GM18517 (cell line): ENCODE results near the gene GZMB.
"Not testable (repeated sequence)": the region's sequence is repeated elsewhere in the genome, so short reads cannot be mapped to it uniquely, and the experiment has no call there.

Experiments
- ATAC-seq: cut with Tn5 transposase; IDR thresholded peaks from one replicate; pipeline ENCODE4 v1.9.1; 2021; ENCODE audit warnings: mild to moderate bottlenecking, moderate library complexity; ENCODE audit not compliant: unreplicated experiment

Gene GZMB

DNA sequence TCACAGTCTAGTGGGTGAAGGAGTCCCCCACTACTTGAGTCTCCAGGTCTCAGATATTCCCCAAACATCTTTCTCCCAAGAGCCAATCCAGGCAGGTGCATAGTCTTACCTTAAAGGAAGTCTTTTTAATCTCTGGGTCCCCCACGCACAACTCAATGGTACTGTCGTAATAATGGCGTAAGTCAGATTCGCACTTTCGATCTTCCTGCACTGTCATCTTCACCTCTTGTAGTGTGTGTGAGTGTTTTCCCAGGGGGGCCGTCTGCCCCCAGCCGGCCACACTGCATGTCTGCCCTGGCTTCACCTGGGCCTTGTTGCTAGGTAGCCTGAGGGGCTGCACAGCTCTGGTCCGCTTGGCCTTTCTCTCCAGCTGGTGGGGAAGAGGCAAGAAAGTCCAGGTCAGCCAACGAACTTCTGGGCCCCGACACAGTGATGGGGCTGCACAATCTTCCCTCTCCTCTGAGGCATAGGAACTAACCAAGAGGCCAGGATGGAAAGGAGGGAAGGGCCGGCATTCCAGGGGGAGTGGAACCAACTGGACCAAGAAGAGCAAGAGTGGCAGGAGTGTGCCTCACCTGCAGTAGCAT is 2.1 kb downstream of the GZMB start:
- ATAC-seq: no peak

DNA sequence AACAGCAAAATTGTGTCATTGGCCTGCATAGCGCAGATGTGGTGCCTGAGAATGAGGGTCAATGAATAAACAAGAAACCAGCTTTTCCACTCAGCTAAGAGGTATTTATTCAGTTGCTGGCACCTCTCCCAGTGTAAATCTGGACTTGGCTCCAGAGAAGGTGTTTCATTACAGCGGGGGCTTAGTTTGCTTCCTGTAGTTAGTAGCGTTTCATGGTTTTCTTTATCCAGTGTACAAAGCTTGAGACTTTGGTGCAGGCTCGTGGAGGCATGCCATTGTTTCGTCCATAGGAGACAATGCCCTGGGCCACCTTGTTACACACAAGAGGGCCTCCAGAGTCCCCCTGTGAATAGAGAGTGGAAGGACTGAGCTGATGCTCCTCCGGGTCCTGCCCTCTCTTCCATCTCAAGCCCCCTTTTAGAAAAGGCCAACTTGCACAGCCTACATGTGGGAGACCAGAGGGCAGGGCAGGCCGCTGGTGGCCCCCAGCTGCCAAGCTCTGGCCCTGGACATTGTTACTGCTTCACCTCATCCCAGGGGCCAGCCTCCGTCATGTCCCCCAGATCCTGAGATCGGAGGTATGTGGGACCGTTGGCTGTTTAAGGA is 3.0 kb downstream of the GZMB start:
- ATAC-seq: no peak

GRCh38 chr14:24630087-24630871 is 3.7 kb downstream of the GZMB start:
- no peak for ATAC-seq

DNA sequence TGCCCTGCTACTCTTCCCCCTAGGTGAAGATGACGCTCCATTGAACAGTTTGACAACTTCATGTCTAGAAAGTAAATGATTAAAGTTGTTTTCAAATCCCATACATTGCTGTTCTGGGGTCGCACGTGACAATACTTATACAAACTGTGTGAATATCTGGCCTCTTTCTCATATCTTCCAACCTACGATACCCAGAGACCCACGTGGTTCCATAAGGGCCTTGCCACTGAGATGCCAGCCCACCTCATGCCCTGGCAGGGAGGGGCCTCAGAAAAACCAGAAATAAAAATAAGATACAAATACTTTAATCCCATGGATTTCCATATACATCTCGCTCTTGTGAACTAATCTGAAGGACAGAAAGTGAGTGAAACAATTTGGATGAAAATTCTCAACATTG is 4.5 kb downstream of the GZMB start:
- no peak for ATAC-seq

DNA sequence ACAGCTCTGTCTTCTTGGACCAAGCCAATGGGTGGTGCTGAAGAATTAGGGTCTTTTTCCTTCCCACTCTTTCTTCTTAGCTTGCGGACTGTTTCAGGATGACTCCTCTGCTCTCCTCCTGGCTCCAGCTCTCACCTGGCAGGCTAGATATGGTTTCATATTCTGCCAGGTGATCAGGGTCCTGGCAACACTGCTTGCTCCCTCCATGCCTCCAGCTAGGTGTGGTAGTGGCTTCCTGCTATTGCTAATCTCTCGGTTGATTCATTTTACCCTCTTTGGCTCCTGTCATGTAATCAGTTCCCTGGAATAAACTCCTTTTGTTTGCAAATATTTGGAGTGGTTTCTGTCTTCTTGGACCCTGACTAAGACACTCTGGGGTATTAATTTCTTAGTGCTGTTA is 20.2 kb downstream of the GZMB start:
- ATAC-seq: no peak

GRCh38 chr14:24613241-24613640 is 20.7 kb downstream of the GZMB start:
- ATAC-seq: no peak

DNA sequence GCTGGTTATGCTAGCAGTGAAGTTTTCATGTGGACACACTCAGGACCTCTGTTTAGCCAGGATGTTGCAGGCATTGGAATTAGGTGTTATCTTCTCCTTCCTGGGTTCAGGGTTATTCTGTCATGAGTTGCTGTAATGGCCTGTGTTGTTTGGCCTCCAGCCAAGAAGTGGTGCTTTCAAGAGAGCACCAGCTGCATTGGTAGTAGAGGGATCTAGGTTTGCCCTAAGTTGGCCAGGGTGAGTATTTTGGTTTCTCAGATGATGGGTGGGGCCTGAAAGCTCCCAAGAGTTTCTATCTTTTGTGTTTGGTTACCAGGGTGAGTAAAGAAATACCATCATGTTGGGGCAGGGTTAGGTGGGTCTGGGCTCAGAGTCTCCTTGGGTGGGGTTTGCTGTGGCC is 21.8 kb downstream of the GZMB start:
- ATAC-seq: no peak

- ATAC-seq: no peak
Observed at GRCh38 chr14:24609655-24610344, 24.2 kb downstream of the GZMB start, which contains the start of gene GZMH. GZMH (minus strand) TSS chr14:24609685; CDS start chr14:24609613, 72 bp downstream.

GRCh38 chr14:24607635-24608514 is 26.1 kb downstream of the GZMB start:
- ATAC-seq: no peak

GRCh38 chr14:24607081-24607480 is 26.9 kb downstream of the GZMB start:
- ATAC-seq: no peak

DNA sequence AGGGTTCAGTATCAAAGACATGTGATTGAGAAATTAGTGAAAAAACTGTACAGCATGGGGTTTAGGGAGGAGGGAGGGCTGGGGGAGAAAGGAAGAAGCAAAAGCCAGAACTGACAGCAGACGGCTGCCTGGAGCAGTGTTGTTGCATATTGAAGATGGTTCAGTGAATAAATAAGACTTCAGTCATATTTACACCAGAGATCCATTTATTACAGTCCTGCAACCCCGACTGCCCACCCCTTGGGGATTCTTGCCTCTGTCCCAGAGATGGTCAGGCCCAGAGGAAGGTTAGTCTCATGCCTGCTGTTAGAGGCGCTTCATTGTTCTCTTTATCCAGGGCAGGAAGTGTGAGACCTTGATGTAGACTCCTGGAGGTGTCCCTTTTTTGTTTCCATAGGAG is 27.7 kb downstream of the GZMB start:
- ATAC-seq: no peak

GRCh38 chr14:24605435-24606190 is 28.4 kb downstream of the GZMB start:
- ATAC-seq: peak; percentile 81

GRCh38 chr14:24597403-24597802 is 36.6 kb downstream of the GZMB start:
- no peak for ATAC-seq

DNA sequence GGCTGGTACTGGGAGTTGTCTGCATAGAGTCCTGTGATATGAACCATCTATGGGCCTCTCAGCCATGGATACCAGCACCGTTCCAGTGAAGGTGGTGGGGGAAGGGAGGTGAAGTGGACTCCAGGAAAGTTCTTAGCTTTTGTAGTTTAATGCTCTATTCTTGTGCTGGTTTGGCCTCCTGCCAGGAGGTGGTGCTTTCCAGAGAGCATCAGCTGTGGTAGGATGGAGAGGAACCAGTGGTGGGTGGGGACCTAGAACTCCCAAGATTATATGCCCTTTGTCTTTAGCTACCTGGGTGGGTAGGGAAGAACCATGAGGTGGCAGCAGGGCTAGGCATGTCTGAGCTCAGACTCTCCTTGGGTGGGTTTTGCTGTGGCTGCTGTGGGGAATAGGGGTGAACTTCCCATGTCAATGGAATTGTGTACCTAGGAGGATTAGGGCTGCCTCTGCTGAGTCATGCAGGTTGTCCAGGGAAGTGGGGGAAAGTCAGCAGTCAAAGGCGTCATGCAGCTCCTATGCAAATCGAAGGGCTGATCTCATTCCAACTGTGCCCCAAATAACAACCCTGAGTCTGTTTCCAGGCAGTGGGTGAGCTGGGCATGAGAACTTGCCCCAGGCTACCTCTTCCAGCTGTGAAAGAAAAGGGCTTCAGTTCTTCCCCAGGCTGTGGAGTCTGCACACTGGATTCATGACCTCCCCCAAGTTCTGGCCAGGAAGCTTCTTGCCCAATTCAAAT is 38.7 kb downstream of the GZMB start:
- ATAC-seq: no peak

DNA sequence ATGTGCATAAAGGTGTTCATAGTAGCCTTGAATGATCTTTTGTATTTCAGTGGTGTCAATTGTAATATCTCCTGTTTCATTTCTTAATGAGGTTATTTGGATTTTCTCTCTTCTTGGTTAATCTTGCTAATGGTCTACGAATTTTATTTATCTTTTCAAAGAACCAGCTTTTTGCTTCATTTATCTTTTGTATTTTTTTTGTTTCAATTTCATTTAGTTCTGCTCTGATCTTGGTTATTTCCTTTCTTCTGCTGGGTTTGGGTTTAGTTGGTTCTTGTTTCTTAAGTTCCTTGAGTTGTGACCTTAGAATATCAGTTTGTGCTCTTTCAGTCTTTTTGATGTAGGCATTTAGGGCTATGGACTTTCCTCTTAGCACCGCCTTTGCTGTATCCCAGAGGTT is 43.0 kb downstream of the GZMB start:
- ATAC-seq: not testable (repeated sequence)

DNA sequence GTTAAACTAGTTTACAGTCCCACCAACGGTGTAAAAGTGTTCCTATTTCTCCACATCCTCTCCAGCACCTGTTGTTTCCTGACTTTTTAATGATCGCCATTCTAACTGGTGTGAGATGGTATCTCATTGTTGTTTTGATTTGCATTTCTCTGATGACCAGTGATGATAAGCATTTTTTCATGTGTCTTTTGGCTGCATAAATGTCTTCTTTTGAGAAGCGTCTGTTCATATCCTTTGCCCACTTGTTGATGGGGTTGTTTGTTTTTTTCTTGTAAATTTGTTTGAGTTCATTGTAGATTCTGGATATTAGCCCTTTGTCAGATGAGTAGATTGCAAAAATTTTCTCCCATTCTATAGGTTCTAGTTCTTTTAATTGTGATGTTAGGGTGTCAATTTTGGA is 49.6 kb downstream of the GZMB start:
- ATAC-seq: not testable (repeated sequence)
